Heart left ventricle (tissue), 13 donors: ENCODE results near the gene STARD13.

Experiments used
- POLR2A ChIP-seq, 2 donors: fragments of 450-650 bp; IDR thresholded peaks; one replicate each; pipeline ENCODE4 v1.6.1; 2017; ENCODE audit warnings: antibody characterized with exemption in 2 of 2, mild to moderate bottlenecking in 2 of 2, moderate library complexity in 2 of 2
- TF ChIP-seq, protein P1 (sequence below), 12 donors: fragments of 200-600 bp; sonication (generic) in 4 of 12; IDR thresholded peaks; one replicate each; pipeline versions ENCODE4 v1.5.0 to v1.8.0; 2018 to 2022; ENCODE audit warnings: antibody characterized with exemption in 12 of 12, mild to moderate bottlenecking in 5 of 12
- donor health status: ischemic (EF 13 %, LVEDD 7.1; RV severe dilation, severe dysfunction).
- donor health status: DM: no; HTN: yes; CAD: no.
- donor health status: DM: no; HTN: no; CAD: no.
- donor health status: ischemic (EF 25% LVEDD 6.9; RV normal size, moderate dysfunction).
- donor health status: ischemic (EF 25% LVEDD 5.7; RV mildly dilated, moderate dysfunction).
- donor health status: ischemic (EF 35%, LVEDD 5.7; RV mildly dilated, moderate dysfunction).
- donor health status: nonischemic (EF 11% LVEDD 7.7; RV severe dilation, severe dysfunction).
- donor health status: DM: yes; HTN: yes; CAD: no.
- donor health status: PGD.
- donor health status: ischemic (EF 29% LVEDD 5.4; RV normal size, mild dysfunction).
- donor health status: nonischemic (EF 23%, LVEDD 6.1; RV moderate dilation, normal function).

DNA sequence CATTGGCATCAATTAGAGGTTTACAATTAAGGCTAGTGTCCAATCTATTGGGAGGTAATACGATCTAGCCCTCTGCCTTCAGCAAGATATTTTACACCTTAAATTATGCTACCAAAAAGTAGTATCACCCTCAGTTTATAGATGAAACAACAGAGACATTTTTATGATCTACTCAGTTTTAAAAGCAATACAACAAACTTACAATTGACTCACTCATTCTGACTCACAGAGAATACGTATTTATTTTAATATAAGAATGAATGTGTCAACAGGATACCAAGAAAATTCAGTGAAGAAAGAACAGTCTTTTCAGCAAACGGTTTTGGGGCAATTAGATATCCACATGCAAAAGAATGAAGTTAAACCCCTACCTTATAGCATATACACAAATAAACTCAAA is 32.5 kb upstream of the STARD13 start:
- TF ChIP-seq POLR2A (IDR thresholded peaks at IDR 0.05), result no peak
- TF ChIP-seq, protein P1, sequence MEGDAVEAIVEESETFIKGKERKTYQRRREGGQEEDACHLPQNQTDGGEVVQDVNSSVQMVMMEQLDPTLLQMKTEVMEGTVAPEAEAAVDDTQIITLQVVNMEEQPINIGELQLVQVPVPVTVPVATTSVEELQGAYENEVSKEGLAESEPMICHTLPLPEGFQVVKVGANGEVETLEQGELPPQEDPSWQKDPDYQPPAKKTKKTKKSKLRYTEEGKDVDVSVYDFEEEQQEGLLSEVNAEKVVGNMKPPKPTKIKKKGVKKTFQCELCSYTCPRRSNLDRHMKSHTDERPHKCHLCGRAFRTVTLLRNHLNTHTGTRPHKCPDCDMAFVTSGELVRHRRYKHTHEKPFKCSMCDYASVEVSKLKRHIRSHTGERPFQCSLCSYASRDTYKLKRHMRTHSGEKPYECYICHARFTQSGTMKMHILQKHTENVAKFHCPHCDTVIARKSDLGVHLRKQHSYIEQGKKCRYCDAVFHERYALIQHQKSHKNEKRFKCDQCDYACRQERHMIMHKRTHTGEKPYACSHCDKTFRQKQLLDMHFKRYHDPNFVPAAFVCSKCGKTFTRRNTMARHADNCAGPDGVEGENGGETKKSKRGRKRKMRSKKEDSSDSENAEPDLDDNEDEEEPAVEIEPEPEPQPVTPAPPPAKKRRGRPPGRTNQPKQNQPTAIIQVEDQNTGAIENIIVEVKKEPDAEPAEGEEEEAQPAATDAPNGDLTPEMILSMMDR (IDR thresholded peaks at IDR 0.05), result no peak
